Parathyroid adenoma (tissue), 2 donors: ENCODE data around the gene SCARB1.

Experiments
- H2AFZ ChIP-seq: fragments of 300-600 bp; sonication (generic); one replicate; pipeline ENCODE4 v1.7.0; 2017; ENCODE audit warnings: antibody characterized with exemption, mild to moderate bottlenecking
- H3K27ac ChIP-seq: fragments of 300-600 bp; sonication (generic); one replicate; pipeline ENCODE4 v1.7.0; 2017
- H3K27me3 ChIP-seq: fragments of 300-600 bp; sonication (generic); one replicate; pipeline ENCODE4 v1.7.0; 2017; ENCODE audit warnings: low read length; ENCODE audit not compliant: control insufficient read depth, insufficient read depth
- H3K36me3 ChIP-seq: fragments of 300-600 bp; sonication (generic); one replicate; pipeline ENCODE4 v1.7.0; 2017; ENCODE audit warnings: low read length; ENCODE audit not compliant: control insufficient read depth, insufficient read depth
- H3K4me1 ChIP-seq: fragments of 300-600 bp; sonication (generic); one replicate; pipeline ENCODE4 v1.7.0; 2017; ENCODE audit warnings: control low read depth
- H3K4me2 ChIP-seq: fragments of 300-600 bp; sonication (generic); one replicate; pipeline ENCODE4 v1.7.0; 2017; ENCODE audit warnings: low read length
- H3K4me3 ChIP-seq: fragments of 300-600 bp; sonication (generic); one replicate; pipeline ENCODE4 v1.7.0; 2017; ENCODE audit warnings: low read depth, low read length
- H3K79me2 ChIP-seq: fragments of 300-600 bp; sonication (generic); one replicate; pipeline ENCODE4 v1.7.0; 2017; ENCODE audit warnings: control low read depth
- H3K9ac ChIP-seq: fragments of 300-600 bp; sonication (generic); one replicate; pipeline ENCODE4 v1.7.0; 2017; ENCODE audit warnings: mild to moderate bottlenecking
- H3K9me3 ChIP-seq: fragments of 300-600 bp; sonication (generic); one replicate; pipeline ENCODE4 v1.7.0; 2017; ENCODE audit warnings: low read length; ENCODE audit not compliant: control insufficient read depth
- CTCF ChIP-seq: fragments of 300-600 bp; sonication (generic); IDR thresholded peaks from one replicate; pipeline ENCODE4 v1.7.0; 2017; ENCODE audit warnings: antibody characterized with exemption, mild to moderate bottlenecking
- donor health status: primary hyperparathyroidism.

The SCARB1 gene

GRCh38 chr12:124769881-124770512 lies 93.7 kb downstream of the SCARB1 start:
- no peak overlapping the region for H3K27ac ChIP-seq
- H3K36me3 ChIP-seq = no peaks in the 10 kb centered on the region
- no peak for TF ChIP-seq CTCF
- H3K9ac ChIP-seq = no peak overlapping the region
- no peak overlapping the region for H3K4me3 ChIP-seq
- H2AFZ ChIP-seq = no peak overlapping the region
- no peaks in the 10 kb centered on the region for H3K9me3 ChIP-seq
- no peaks in the 10 kb centered on the region for H3K4me1 ChIP-seq
- no peaks in the 10 kb centered on the region for H3K79me2 ChIP-seq
- H3K4me2 ChIP-seq = no peak overlapping the region
- peaks cover 3% of the 10 kb centered on the region for H3K27me3 ChIP-seq

GRCh38 chr12:124769163-124769530 lies 94.5 kb downstream of the SCARB1 start:
- Histone ChIP-seq H3K27ac (no peak overlapping the region), H3K9me3 (no peaks in the 10 kb centered on the region), H3K27me3 (peaks cover 3% of the 10 kb centered on the region), H3K4me1 (no peaks in the 10 kb centered on the region), H3K36me3 (no peaks in the 10 kb centered on the region), H3K4me2 (no peak overlapping the region), H3K79me2 (no peaks in the 10 kb centered on the region), H2AFZ (no peak overlapping the region), H3K4me3 (no peak overlapping the region), H3K9ac (no peak overlapping the region)
- no peak for TF ChIP-seq CTCF

GRCh38 chr12:124768452-124769162 lies 95.1 kb downstream of the SCARB1 start:
- peaks cover 3% of the 10 kb centered on the region for H3K27me3 ChIP-seq
- H3K36me3 ChIP-seq = no peaks in the 10 kb centered on the region
- H3K27ac ChIP-seq = no peak overlapping the region
- H3K79me2 ChIP-seq = no peaks in the 10 kb centered on the region
- no peak for TF ChIP-seq CTCF
- H3K4me1 ChIP-seq = no peaks in the 10 kb centered on the region
- no peaks in the 10 kb centered on the region for H3K9me3 ChIP-seq
- H3K4me2 ChIP-seq = no peak overlapping the region
- H3K9ac ChIP-seq = no peak overlapping the region
- H3K4me3 ChIP-seq = no peak overlapping the region
- H2AFZ ChIP-seq = no peak overlapping the region

- Histone ChIP-seq H3K36me3 (no peaks in the 10 kb centered on the region), H3K4me2 (no peak overlapping the region), H2AFZ (no peak overlapping the region), H3K27ac (no peak overlapping the region), H3K4me1 (no peaks in the 10 kb centered on the region), H3K27me3 (peaks cover under 1% of the 10 kb centered on the region), H3K9ac (no peak overlapping the region), H3K4me3 (no peak overlapping the region), H3K79me2 (no peaks in the 10 kb centered on the region), H3K9me3 (no peaks in the 10 kb centered on the region)
- TF ChIP-seq CTCF = peak; percentile 99
These were observed 96.4 kb downstream of the SCARB1 start for GRCh38 chr12:124767066-124767821.
